Spinal cord (tissue), 10 donors: ENCODE measurements around the gene MARCHF3. TPM values are rescaled to one million over a fixed set of nuclear protein-coding genes. Genes with fewer than 3 reads are reported as not detected.
"Not testable (repeated sequence)": the region's sequence is repeated elsewhere in the genome, so short reads cannot be mapped to it uniquely, and the experiment has no call there.

ENCODE experiments used
- DNase-seq, 6 donors: peaks; one replicate each; pipeline versions ENCODE4 v3.0.0 to v3.0.0-alpha.2; 2013 to 2015; ENCODE audit warnings: low spot score in 6 of 6, low read depth in 4 of 6
- H3K27ac ChIP-seq: one replicate; pipeline ENCODE4 v1.5.1; 2013; ENCODE audit warnings: low read depth, low read length, control low read depth
- H3K27me3 ChIP-seq: one replicate; pipeline ENCODE4 v1.6.1; 2013; ENCODE audit warnings: low read length; ENCODE audit not compliant: control insufficient read depth, insufficient read depth
- H3K36me3 ChIP-seq: one replicate; pipeline ENCODE4 v1.6.1; 2013; ENCODE audit warnings: low read length; ENCODE audit not compliant: control insufficient read depth, insufficient read depth
- H3K4me1 ChIP-seq: one replicate; pipeline ENCODE4 v1.6.1; 2013; ENCODE audit warnings: low read length; ENCODE audit not compliant: control insufficient read depth, insufficient read depth
- H3K4me3 ChIP-seq: one replicate; pipeline ENCODE4 v1.5.1; 2013; ENCODE audit warnings: low read depth, low read length, control low read depth
- H3K9me3 ChIP-seq: one replicate; pipeline ENCODE4 v1.6.1; 2013; ENCODE audit warnings: low read length; ENCODE audit not compliant: control insufficient read depth, insufficient read depth
- WGBS: methylation state at CpG from one replicate; pipeline ENCODE4 v1.1.5; 2013; ENCODE audit warnings: missing lambda C conversion rate; ENCODE audit not compliant: insufficient coverage; 5-methylcytosine and 5-hydroxymethylcytosine counted together
- polyA plus RNA-seq, 2 donors: library from polyadenylated mRNA; unstranded; fragments of 120-200 nt; gene quantifications; one replicate each; pipeline ENCODE4 v1.2.1, GENCODE V29; 2013; ENCODE audit not compliant: insufficient read length in 2 of 2
- total RNA-seq, 2 donors: library from RNA; depleted of rRNA in 1 of 2; stranded (reverse); fragments of 120-200 nt in 1 of 2; fragments of >200 nt in 1 of 2; gene quantifications; one replicate each; pipeline versions ENCODE4 v1.2.3 to v1.2.4, GENCODE V29; 2013 to 2014
- donor health status: healthy.

MARCHF3 gene
- total and polyA plus RNA-seq, 4 donors: 21.5 to 27.5 (median 23.8) TPM

- peak overlapping the region; percentile 87 for H3K27ac ChIP-seq
- H3K4me3 ChIP-seq: peak overlapping the region; percentile 75
- no peaks in the 10 kb centered on the region for H3K9me3 ChIP-seq
- under 1% methylated on average over 51 of the region's 51 CpGs for WGBS
- peaks cover 8% of the 10 kb centered on the region for H3K27me3 ChIP-seq
- peaks cover 24% of the 10 kb centered on the region for H3K4me1 ChIP-seq
- DNase-seq: peak in 5 of 6 donors; percentile 41 to 88 (median 60)
- H3K36me3 ChIP-seq: no peaks in the 10 kb centered on the region
Measured at GRCh38 chr5:127029581-127030258, 638 bp downstream of the MARCHF3 start.

GRCh38 chr5:127028822-127029457, 1.4 kb downstream of the MARCHF3 start:
- peaks cover 24% of the 10 kb centered on the region for H3K4me1 ChIP-seq
- H3K4me3 ChIP-seq: peak overlapping the region; percentile 75

GRCh38 chr5:127027539-127027938, 2.8 kb downstream of the MARCHF3 start:
- DNase-seq: no peak
- Histone ChIP-seq H3K36me3 (no peaks in the 10 kb centered on the region), H3K9me3 (no peaks in the 10 kb centered on the region), H3K4me1 (peaks cover 24% of the 10 kb centered on the region), H3K27ac (no peak overlapping the region), H3K27me3 (peaks cover 8% of the 10 kb centered on the region), H3K4me3 (no peak overlapping the region)
- 80% methylated on average over 1 of the region's 1 CpG for WGBS

More at GRCh38 chr5:127028822-127029457, 1.4 kb downstream of the MARCHF3 start:
- H3K9me3 ChIP-seq: no peaks in the 10 kb centered on the region
- 11% methylated on average over 8 of the region's 12 CpGs for WGBS
- H3K27ac ChIP-seq: peak overlapping the region; percentile 19
- DNase-seq: peak in 4 of 6 donors; percentile 22 to 79 (median 48)
- peaks cover 8% of the 10 kb centered on the region for H3K27me3 ChIP-seq
- H3K36me3 ChIP-seq: no peaks in the 10 kb centered on the region

GRCh38 chr5:127026166-127026565, 4.2 kb downstream of the MARCHF3 start:
- no peak overlapping the region for H3K27ac ChIP-seq
- no peaks in the 10 kb centered on the region for H3K36me3 ChIP-seq
- no CpG with 5 or more reads among the region's 2 CpGs for WGBS
- DNase-seq: no peak
- no peak overlapping the region for H3K4me3 ChIP-seq
- no peaks in the 10 kb centered on the region for H3K9me3 ChIP-seq
- H3K27me3 ChIP-seq: peaks cover 2% of the 10 kb centered on the region
- H3K4me1 ChIP-seq: peaks cover 19% of the 10 kb centered on the region

- Histone ChIP-seq H3K4me3 (no peak overlapping the region), H3K36me3 (no peaks in the 10 kb centered on the region), H3K27ac (no peak overlapping the region), H3K4me1 (peaks cover 13% of the 10 kb centered on the region), H3K27me3 (peaks cover 2% of the 10 kb centered on the region), H3K9me3 (no peaks in the 10 kb centered on the region)
- no CpG with 5 or more reads among the region's 1 CpG for WGBS
- no peak for DNase-seq
Measured at GRCh38 chr5:127025467-127025866, 4.9 kb downstream of the MARCHF3 start.

GRCh38 chr5:127024821-127025220, 5.5 kb downstream of the MARCHF3 start:
- no peaks in the 10 kb centered on the region for H3K9me3 ChIP-seq
- no peak overlapping the region for H3K4me3 ChIP-seq
- no CpG with 5 or more reads among the region's 4 CpGs for WGBS
- H3K27me3 ChIP-seq: peaks cover 2% of the 10 kb centered on the region
- H3K4me1 ChIP-seq: peaks cover 13% of the 10 kb centered on the region
- no peak overlapping the region for H3K27ac ChIP-seq
- H3K36me3 ChIP-seq: no peaks in the 10 kb centered on the region
- no peak for DNase-seq

GRCh38 chr5:127023552-127024191, 6.7 kb downstream of the MARCHF3 start:
- not testable (repeated sequence) for DNase-seq, H3K27ac ChIP-seq, H3K9me3 ChIP-seq, H3K36me3 ChIP-seq, H3K4me1 ChIP-seq, H3K4me3 ChIP-seq, H3K27me3 ChIP-seq
- 93% methylated on average over 1 of the region's 7 CpGs for WGBS

GRCh38 chr5:127022846-127023245, 7.5 kb downstream of the MARCHF3 start:
- Histone ChIP-seq H3K9me3 (no peaks in the 10 kb centered on the region), H3K4me3 (no peak overlapping the region), H3K27ac (no peak overlapping the region), H3K27me3 (no peaks in the 10 kb centered on the region), H3K36me3 (no peaks in the 10 kb centered on the region), H3K4me1 (peaks cover 3% of the 10 kb centered on the region)
- no CpG with 5 or more reads among the region's 3 CpGs for WGBS
- DNase-seq: no peak

GRCh38 chr5:127019928-127020327, 10.4 kb downstream of the MARCHF3 start:
- H3K4me3 ChIP-seq: no peak overlapping the region
- H3K4me1 ChIP-seq: no peaks in the 10 kb centered on the region
- H3K36me3 ChIP-seq: no peaks in the 10 kb centered on the region
- H3K9me3 ChIP-seq: no peaks in the 10 kb centered on the region
- H3K27ac ChIP-seq: no peak overlapping the region
- no peak for DNase-seq
- 57% methylated on average over 1 of the region's 1 CpG for whole genome bisulfite sequencing
- H3K27me3 ChIP-seq: no peaks in the 10 kb centered on the region
